HepG2 (cell line): Measurements from ENCODE around the gene SRP19. TPM values are rescaled to one million over a fixed set of nuclear protein-coding genes. Genes with fewer than 3 reads are reported as not detected.

Experiments
- ATAC-seq: fragments of 200-7000 bp; cut with Tn5 transposase; 3 replicates; pipeline ENCODE4 v1.9.1; 2020; ENCODE audit warnings: mild to moderate bottlenecking, moderate library complexity
- BruUV-seq: library from RNA; stranded (reverse); fragments of 400-500 nt; replicated peaks from 2 replicates; lab custom pipeline; 2021; lab: Mats Ljungman, UMichigan
- CTCF ChIA-PET: fragments of 300-600 bp; formaldehyde crosslinking; extraction: SDS; loops from one replicate; lab custom pipeline; 2021; ENCODE audit warnings: low total read pairs, inconsistent platforms, low intra/inter-chr PET ratio; lab: Yijun Ruan, JAX
- POLR2A ChIA-PET: fragments of 350-600 bp; sonication (Branson Sonifier 250); formaldehyde crosslinking; loops from one replicate; lab custom pipeline; 2020; ENCODE audit warnings: antibody characterized with exemption, inconsistent platforms; lab: Yijun Ruan, JAX
- DNase-seq: peaks from one replicate; pipeline ENCODE4 v3.0.0-alpha.2; 2015; ENCODE audit warnings: low spot score
- FAIRE-seq: peaks from 3 replicates; lab custom pipeline; 2011; peaks lifted over from hg19 to GRCh38; lab: Jason Lieb, UNC
- H2AFZ ChIP-seq: one replicate; pipeline ENCODE4 v1.6.1; 2011; ENCODE audit warnings: low read length, inconsistent platforms
- H3K27ac ChIP-seq: fragments of 300-600 bp; 3 replicates; pipeline ENCODE4 v1.8.0; 2011; ENCODE audit warnings: mixed run types, mild to moderate bottlenecking, mixed read lengths, low read length, inconsistent platforms; ENCODE audit not compliant: insufficient read depth; ENCODE audit errors: extremely low read length
- H3K27me3 ChIP-seq, 2 experiments: fragments of 200-600 bp in 1 of 2; 2 replicates in 1 of 2; 3 replicates in 1 of 2; pipeline versions ENCODE4 v1.6.0 to v1.8.0; 2011; ENCODE audit warnings: low read length in 2 of 2, mild to moderate bottlenecking in 2 of 2, moderate library complexity in 2 of 2, inconsistent platforms in 1 of 2; ENCODE audit not compliant: insufficient read depth in 2 of 2, control insufficient read depth in 1 of 2
- H3K36me3 ChIP-seq, 2 experiments: fragments of 200-600 bp in 1 of 2; replicated peaks in 1 of 2; 2 replicates in 1 of 2; 3 replicates in 1 of 2; pipeline versions ENCODE4 v1.5.1 to v1.8.0; 2011; ENCODE audit warnings: low read length in 2 of 2, inconsistent platforms in 1 of 2; ENCODE audit not compliant: insufficient read depth in 2 of 2, control insufficient read depth in 1 of 2
- H3K4me1 ChIP-seq: 2 replicates; pipeline ENCODE4 v1.5.1; 2012; ENCODE audit warnings: low read length, inconsistent platforms; ENCODE audit not compliant: insufficient read depth
- H3K4me2 ChIP-seq: 2 replicates; pipeline ENCODE4 v1.6.0; 2011; ENCODE audit warnings: low read depth, low read length, inconsistent platforms
- H3K4me3 ChIP-seq, 3 experiments: fragments of 200-600 bp in 1 of 3; sonication (generic), shearing (Covaris generic) in 1 of 3; replicated peaks in 1 of 3; 2 replicates each; pipeline ENCODE4 v1.5.1; 2011 to 2016; ENCODE audit warnings: low read length in 3 of 3, inconsistent platforms in 2 of 3, low read depth in 2 of 3, mild to moderate bottlenecking in 2 of 3, control low read depth in 1 of 3, mixed read lengths in 1 of 3; ENCODE audit not compliant: insufficient read depth in 1 of 3
- H3K79me2 ChIP-seq: one replicate; pipeline ENCODE4 v1.6.1; 2011; ENCODE audit warnings: low read length, inconsistent platforms; ENCODE audit not compliant: insufficient read depth
- H3K9ac ChIP-seq: 2 replicates; pipeline ENCODE4 v1.6.0; 2011; ENCODE audit warnings: mild to moderate bottlenecking, low read depth, low read length, inconsistent platforms; ENCODE audit not compliant: insufficient read depth
- H3K9me3 ChIP-seq: 2 replicates; pipeline ENCODE4 v1.5.1; 2012; ENCODE audit warnings: mild to moderate bottlenecking, low read length
- H4K20me1 ChIP-seq: 2 replicates; pipeline ENCODE4 v1.6.0; 2011; ENCODE audit warnings: inconsistent platforms, mild to moderate bottlenecking, low read length, moderate library complexity; ENCODE audit not compliant: insufficient read depth
- LCORL ChIP-seq, 2 experiments: fragments of 450-650 bp in 1 of 2; sonication (generic) in 1 of 2; formaldehyde crosslinking in 1 of 2; IDR thresholded peaks; 2 replicates each; pipeline versions ENCODE4 v1.5.0 to v1.6.1; 2017 to 2020; ENCODE audit warnings: antibody characterized with exemption in 1 of 2, missing genetic modification reagents in 1 of 2
- NFYB ChIP-seq: sonication (generic); formaldehyde crosslinking; IDR thresholded peaks from 2 replicates; pipeline ENCODE4 v1.4.0; 2020; ENCODE audit warnings: missing genetic modification reagents
- NR2F2 ChIP-seq: IDR thresholded peaks from 2 replicates; pipeline ENCODE4 v1.6.1; 2012; ENCODE audit warnings: low read depth, inconsistent platforms, borderline replicate concordance
- POLR2A ChIP-seq, 2 experiments: IDR thresholded peaks; 2 replicates each; pipeline ENCODE4 v1.6.1; 2011; ENCODE audit warnings: low read depth in 2 of 2, low read length in 2 of 2, mild to moderate bottlenecking in 1 of 2, moderate library complexity in 1 of 2; ENCODE audit not compliant: insufficient read depth in 1 of 2
- POLR2G ChIP-seq: fragments of 200-400 bp; formaldehyde crosslinking; IDR thresholded peaks from 2 replicates; pipeline ENCODE4 v1.6.1; 2018; ENCODE audit warnings: mild to moderate bottlenecking, low read depth, low read length, moderate library complexity
- ZNF18 ChIP-seq: sonication (generic); formaldehyde crosslinking; IDR thresholded peaks from 2 replicates; pipeline ENCODE4 v1.8.0; 2022; ENCODE audit warnings: mild to moderate bottlenecking, missing genetic modification reagents; ENCODE audit not compliant: insufficient replicate concordance
- ZNF280D ChIP-seq: sonication (generic); formaldehyde crosslinking; IDR thresholded peaks from 2 replicates; pipeline ENCODE4 v1.5.1; 2020; ENCODE audit warnings: mild to moderate bottlenecking, missing genetic modification reagents
- WGBS: methylation state at CpG from one replicate; pipeline ENCODE4 v1.1.6; 2017; ENCODE audit warnings: low lambda C conversion rate; 5-methylcytosine and 5-hydroxymethylcytosine counted together
- in situ Hi-C: cut with HindIII; loops from 2 replicates; pipeline ENCODE4 v1.10.0; 2017; ENCODE audit warnings: low pct_unique_long_range_greater_than_20kb; ENCODE audit not compliant: extremely low pct_ligation_motif_present
- intact Hi-C: fragments of 100-400 bp; cut with micrococcal nuclease; formaldehyde crosslinking; loops from one replicate; pipeline ENCODE4 v1.10.0; 2022; ENCODE audit not compliant: unreplicated experiment
- polyA plus RNA-seq, 8 experiments: library from polyadenylated mRNA; depleted of rRNA in 3 of 8; stranded (reverse) in 7 of 8; unstranded in 1 of 8; fragments of >200 nt; fragmentation: Illumina TruSeq in 4 of 8; extraction: Trizol in 4 of 8; gene quantifications; 2 replicates each; pipeline versions ENCODE4 v1.2.1 to v1.2.3, GENCODE V29; 2011 to 2016; ENCODE audit warnings: low read depth in 4 of 8, missing spikeins in 1 of 8, mixed read lengths in 1 of 8; ENCODE audit not compliant: insufficient read depth in 1 of 8
- total RNA-seq, 5 experiments: library from RNA; depleted of rRNA; stranded (reverse); fragments of >200 nt; fragmentation: Illumina TruSeq; extraction: Trizol; gene quantifications; 2 replicates each; pipeline ENCODE4 v1.2.3, GENCODE V29; 2016; ENCODE audit warnings: low read depth in 1 of 5
- TF ChIP-seq, protein P1 (sequence below): sonication (generic); formaldehyde crosslinking; IDR thresholded peaks from 2 replicates; pipeline ENCODE4 v1.4.0; 2020; ENCODE audit warnings: missing genetic modification reagents, borderline replicate concordance
- TF ChIP-seq, protein P2 (sequence below): sonication (generic); formaldehyde crosslinking; IDR thresholded peaks from 2 replicates; pipeline ENCODE4 v1.4.0; 2020; ENCODE audit warnings: mild to moderate bottlenecking, missing genetic modification reagents, borderline replicate concordance

Gene SRP19
- total and polyA plus RNA-seq, 2 of the 13 experiments (the other 11 are each of a cell fraction or from before 2014, with no cell fraction given): 46.9 to 143 TPM

DNA sequence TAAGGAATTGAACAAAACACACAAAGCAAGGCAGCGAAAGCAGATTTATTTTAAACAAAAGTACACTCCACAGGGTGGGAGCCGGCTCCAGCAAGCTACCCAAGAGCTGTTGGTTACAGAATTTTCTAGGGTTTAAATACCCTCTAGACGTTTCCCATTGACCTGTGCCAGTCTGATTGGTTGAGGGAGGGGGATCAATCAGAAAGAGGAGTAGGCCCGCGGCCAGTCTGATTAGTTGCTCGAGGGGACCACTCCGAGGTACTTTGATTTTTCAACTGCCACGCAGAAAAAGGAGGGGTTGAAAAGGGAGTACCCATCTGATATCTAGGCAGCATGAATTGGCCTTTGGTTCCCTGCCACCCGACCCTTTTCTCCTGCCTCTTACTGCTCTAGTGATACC, 998 bp downstream of the SRP19 start:
- intact Hi-C loops (loop anchor here (5.0 kb wide), 2 partner anchors 100 to 155 kb away; no protein-coding TSS in a partner anchor), in situ Hi-C loops (no loop called here)
- ChIA-PET CTCF (no interaction called here), POLR2A (interaction anchor here (2.2 kb wide), 1 partner anchor 59 kb away, joined by 10 read pairs; the partner anchor contains the start of gene REEP5)
- Histone ChIP-seq H3K36me3 (peaks cover 6 to 34% of the 10 kb centered on the region in 2 experiments; a peak in 4 of 5 replicates), H3K9ac (peak overlapping the region; percentile 98), H3K27ac (peak overlapping the region; percentile 89), H3K27me3 (no peaks in the 10 kb centered on the region; a peak in 1 of 5 replicates), H3K79me2 (peaks cover 32% of the 10 kb centered on the region), H3K4me2 (peak overlapping the region; percentile 78), H3K4me3 (peak overlapping the region; percentile 85 to 100 (median 93)), H3K4me1 (peaks cover 37% of the 10 kb centered on the region), H4K20me1 (no peaks in the 10 kb centered on the region), H2AFZ (no peak overlapping the region), H3K9me3 (no peaks in the 10 kb centered on the region)
- TF ChIP-seq POLR2G: peak; percentile 39; the same call in 1 of the 2 replicates
- TF ChIP-seq, protein P1, sequence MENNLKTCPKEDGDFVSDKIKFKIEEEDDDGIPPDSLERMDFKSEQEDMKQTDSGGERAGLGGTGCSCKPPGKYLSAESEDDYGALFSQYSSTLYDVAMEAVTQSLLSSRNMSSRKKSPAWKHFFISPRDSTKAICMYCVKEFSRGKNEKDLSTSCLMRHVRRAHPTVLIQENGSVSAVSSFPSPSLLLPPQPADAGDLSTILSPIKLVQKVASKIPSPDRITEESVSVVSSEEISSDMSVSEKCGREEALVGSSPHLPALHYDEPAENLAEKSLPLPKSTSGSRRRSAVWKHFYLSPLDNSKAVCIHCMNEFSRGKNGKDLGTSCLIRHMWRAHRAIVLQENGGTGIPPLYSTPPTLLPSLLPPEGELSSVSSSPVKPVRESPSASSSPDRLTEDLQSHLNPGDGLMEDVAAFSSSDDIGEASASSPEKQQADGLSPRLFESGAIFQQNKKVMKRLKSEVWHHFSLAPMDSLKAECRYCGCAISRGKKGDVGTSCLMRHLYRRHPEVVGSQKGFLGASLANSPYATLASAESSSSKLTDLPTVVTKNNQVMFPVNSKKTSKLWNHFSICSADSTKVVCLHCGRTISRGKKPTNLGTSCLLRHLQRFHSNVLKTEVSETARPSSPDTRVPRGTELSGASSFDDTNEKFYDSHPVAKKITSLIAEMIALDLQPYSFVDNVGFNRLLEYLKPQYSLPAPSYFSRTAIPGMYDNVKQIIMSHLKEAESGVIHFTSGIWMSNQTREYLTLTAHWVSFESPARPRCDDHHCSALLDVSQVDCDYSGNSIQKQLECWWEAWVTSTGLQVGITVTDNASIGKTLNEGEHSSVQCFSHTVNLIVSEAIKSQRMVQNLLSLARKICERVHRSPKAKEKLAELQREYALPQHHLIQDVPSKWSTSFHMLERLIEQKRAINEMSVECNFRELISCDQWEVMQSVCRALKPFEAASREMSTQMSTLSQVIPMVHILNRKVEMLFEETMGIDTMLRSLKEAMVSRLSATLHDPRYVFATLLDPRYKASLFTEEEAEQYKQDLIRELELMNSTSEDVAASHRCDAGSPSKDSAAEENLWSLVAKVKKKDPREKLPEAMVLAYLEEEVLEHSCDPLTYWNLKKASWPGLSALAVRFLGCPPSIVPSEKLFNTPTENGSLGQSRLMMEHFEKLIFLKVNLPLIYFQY (CRISPR knock-in tag): no peak
- TF ChIP-seq POLR2A (IDR thresholded peaks at IDR 0.05; ENCODE audit: insufficient read depth in 1 of 2, low read depth in 2 of 2, low read length in 2 of 2): peak in 1 of 2 experiments; percentile 50; a peak in 2 of 4 replicates
- no peak for TF ChIP-seq NR2F2
- peak; percentile 2 for TF ChIP-seq ZNF18 (CRISPR knock-in tag)
- TF ChIP-seq, protein P2, sequence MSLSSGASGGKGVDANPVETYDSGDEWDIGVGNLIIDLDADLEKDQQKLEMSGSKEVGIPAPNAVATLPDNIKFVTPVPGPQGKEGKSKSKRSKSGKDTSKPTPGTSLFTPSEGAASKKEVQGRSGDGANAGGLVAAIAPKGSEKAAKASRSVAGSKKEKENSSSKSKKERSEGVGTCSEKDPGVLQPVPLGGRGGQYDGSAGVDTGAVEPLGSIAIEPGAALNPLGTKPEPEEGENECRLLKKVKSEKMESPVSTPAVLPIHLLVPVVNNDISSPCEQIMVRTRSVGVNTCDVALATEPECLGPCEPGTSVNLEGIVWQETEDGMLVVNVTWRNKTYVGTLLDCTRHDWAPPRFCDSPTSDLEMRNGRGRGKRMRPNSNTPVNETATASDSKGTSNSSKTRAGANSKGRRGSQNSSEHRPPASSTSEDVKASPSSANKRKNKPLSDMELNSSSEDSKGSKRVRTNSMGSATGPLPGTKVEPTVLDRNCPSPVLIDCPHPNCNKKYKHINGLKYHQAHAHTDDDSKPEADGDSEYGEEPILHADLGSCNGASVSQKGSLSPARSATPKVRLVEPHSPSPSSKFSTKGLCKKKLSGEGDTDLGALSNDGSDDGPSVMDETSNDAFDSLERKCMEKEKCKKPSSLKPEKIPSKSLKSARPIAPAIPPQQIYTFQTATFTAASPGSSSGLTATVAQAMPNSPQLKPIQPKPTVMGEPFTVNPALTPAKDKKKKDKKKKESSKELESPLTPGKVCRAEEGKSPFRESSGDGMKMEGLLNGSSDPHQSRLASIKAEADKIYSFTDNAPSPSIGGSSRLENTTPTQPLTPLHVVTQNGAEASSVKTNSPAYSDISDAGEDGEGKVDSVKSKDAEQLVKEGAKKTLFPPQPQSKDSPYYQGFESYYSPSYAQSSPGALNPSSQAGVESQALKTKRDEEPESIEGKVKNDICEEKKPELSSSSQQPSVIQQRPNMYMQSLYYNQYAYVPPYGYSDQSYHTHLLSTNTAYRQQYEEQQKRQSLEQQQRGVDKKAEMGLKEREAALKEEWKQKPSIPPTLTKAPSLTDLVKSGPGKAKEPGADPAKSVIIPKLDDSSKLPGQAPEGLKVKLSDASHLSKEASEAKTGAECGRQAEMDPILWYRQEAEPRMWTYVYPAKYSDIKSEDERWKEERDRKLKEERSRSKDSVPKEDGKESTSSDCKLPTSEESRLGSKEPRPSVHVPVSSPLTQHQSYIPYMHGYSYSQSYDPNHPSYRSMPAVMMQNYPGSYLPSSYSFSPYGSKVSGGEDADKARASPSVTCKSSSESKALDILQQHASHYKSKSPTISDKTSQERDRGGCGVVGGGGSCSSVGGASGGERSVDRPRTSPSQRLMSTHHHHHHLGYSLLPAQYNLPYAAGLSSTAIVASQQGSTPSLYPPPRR (CRISPR knock-in tag): no peak
- TF ChIP-seq ZNF280D: no peak
- 0 out of 2 replicates have a peak, but pooled peaks have one; percentile 12 for TF ChIP-seq NFYB
- TF ChIP-seq LCORL (IDR thresholded peaks at IDR 0.05): no peak
- TF ChIP-seq LCORL (CRISPR knock-in tag; IDR thresholded peaks at IDR 0.05): no peak
- peak; percentile 29; the same call in 2 of the 3 replicates for ATAC-seq
- DNase-seq: peak; percentile 20
- BruUV-seq: no TSS peak
- no peak for FAIRE-seq
- 7% methylated on average over 7 of the region's 9 CpGs for WGBS
